Measurements from ENCODE around the gene ROCK2. TPM values are rescaled to one million over a fixed set of nuclear protein-coding genes. Genes with fewer than 3 reads are reported as not detected.
A peak's percentile ranks its signal among the peaks of the same experiment; 100 is the strongest.

The ROCK2 gene
- total and polyA plus RNA-seq, 2 of the 8 experiments (the other 6 are each of a cell fraction or from before 2014, with no cell fraction given): 2.7 to 29.0 TPM

DNA sequence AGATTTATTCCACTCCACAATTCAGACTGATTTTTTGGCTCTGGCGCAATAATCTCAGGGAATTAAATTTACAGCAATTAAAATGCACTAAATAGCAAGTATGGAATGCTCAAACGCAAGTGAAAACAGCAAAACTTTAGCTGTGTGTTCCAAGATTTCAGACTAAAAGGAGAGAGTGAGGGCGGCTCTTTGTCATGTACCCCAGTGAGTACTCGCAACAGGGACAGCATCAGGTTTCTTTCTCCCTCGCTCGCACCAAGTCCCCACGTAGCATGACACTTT is 1.1 kb downstream of the ROCK2 start:
- H3K56ac ChIP-seq (replicated peaks; ENCODE audit: insufficient read length, low read depth, low read length): peak overlapping the region; percentile 36
- no peaks in the 10 kb centered on the region; a peak in 1 of 7 replicates for H3K27me3 ChIP-seq (replicated peaks in 1 of 4; ENCODE audit: control insufficient read depth in 3 of 4, extremely low read depth in 1 of 4, insufficient read depth in 3 of 4, low read length in 3 of 4)
- H3K14ac ChIP-seq (ENCODE audit: insufficient read length): no peak overlapping the region
- H3K18ac ChIP-seq (ENCODE audit: extremely low read depth, low read length): no peak overlapping the region
- ChIA-PET POLR2A (ENCODE audit: partially characterized antibody) (interaction anchor here (0.8 to 3.0 kb wide), 8 partner anchors 12 to 47 kb away, joined by 3 to 10 read pairs (median 8); no protein-coding TSS in a partner anchor), CTCF (ENCODE audit: partially characterized antibody) (interaction anchor here (0.8 to 2.9 kb wide), 5 partner anchors 15 to 109 kb away, joined by 3 to 10 read pairs (median 3); no protein-coding TSS in a partner anchor)
- DNase-seq (ENCODE audit: low read depth in 1 of 2, low spot score in 2 of 2): no peak
- no peak overlapping the region for H2AFZ ChIP-seq (ENCODE audit: low read length)
- H4K20me1 ChIP-seq (replicated peaks in 1 of 2; ENCODE audit: control insufficient read depth in 1 of 2, insufficient read depth in 2 of 2, low read length in 2 of 2): peaks cover 5 to 15% of the 10 kb centered on the region in 2 experiments
- TF ChIP-seq SIN3A (conservative IDR thresholded peaks at IDR 0.05 in 1 of 2, IDR thresholded peaks at IDR 0.05 in 1 of 2; ENCODE audit: low read depth in 1 of 2, low read length in 2 of 2): no peak
- TF ChIP-seq, protein P1, sequence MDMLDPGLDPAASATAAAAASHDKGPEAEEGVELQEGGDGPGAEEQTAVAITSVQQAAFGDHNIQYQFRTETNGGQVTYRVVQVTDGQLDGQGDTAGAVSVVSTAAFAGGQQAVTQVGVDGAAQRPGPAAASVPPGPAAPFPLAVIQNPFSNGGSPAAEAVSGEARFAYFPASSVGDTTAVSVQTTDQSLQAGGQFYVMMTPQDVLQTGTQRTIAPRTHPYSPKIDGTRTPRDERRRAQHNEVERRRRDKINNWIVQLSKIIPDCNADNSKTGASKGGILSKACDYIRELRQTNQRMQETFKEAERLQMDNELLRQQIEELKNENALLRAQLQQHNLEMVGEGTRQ (IDR thresholded peaks at IDR 0.05; ENCODE audit: low read length): no peak
- H4K91ac ChIP-seq (replicated peaks; ENCODE audit: insufficient read length, low read length): no peak overlapping the region
- 0% methylated on average over 7 of the region's 7 CpGs; no CpG with 5 or more reads in 1 of the 2 experiments for WGBS, 2 experiments (ENCODE audit: extremely low coverage in 1 of 2, insufficient coverage in 1 of 2, insufficient read length in 1 of 2, insufficient replicate concordance in 2 of 2, low coverage in 1 of 2, low lambda C conversion rate in 2 of 2, missing lambda C conversion rate in 1 of 2)
- peak overlapping the region; percentile 90 to 97 for H3K4me2 ChIP-seq (ENCODE audit: insufficient read depth in 1 of 2, low read depth in 2 of 2, low read length in 2 of 2)
- H3K36me3 ChIP-seq (ENCODE audit: control insufficient read depth in 2 of 4, insufficient read depth in 4 of 4, low read length in 3 of 4): no peaks in the 10 kb centered on the region
- no peak overlapping the region for H4K8ac ChIP-seq (ENCODE audit: extremely low read depth, insufficient read depth, low read length)
- no peaks in the 10 kb centered on the region for H3K9me3 ChIP-seq (ENCODE audit: insufficient read depth in 2 of 2, low read depth in 1 of 2, low read length in 1 of 2)
- peak overlapping the region; percentile 44 to 70 (median 58) for H3K9ac ChIP-seq (replicated peaks in 1 of 4; ENCODE audit: extremely low read depth in 1 of 4, low read depth in 3 of 4, low read length in 3 of 4)
- H2BK120ac ChIP-seq (replicated peaks; ENCODE audit: low read depth, low read length): no peak overlapping the region
- H3K4ac ChIP-seq (replicated peaks; ENCODE audit: insufficient read length, low read depth, low read length): no peak overlapping the region
- H3K4me3 ChIP-seq (ENCODE audit: extremely low read depth in 1 of 4, insufficient read depth in 2 of 4, low read depth in 3 of 4, low read length in 4 of 4): peak overlapping the region; percentile 74 to 92 (median 82)
- H2BK5ac ChIP-seq (ENCODE audit: low read depth, low read length): 0 out of 2 replicates have a peak overlapping the region, but pooled peaks have one; percentile 23
- H4K5ac ChIP-seq (ENCODE audit: insufficient read length, low read depth, low read length): no peak overlapping the region
- no peak for FAIRE-seq
- no peak overlapping the region for H2BK12ac ChIP-seq (ENCODE audit: low read depth, low read length)
- H3K4me1 ChIP-seq (replicated peaks in 1 of 4; ENCODE audit: control insufficient read depth in 3 of 4, insufficient read depth in 4 of 4, low read length in 3 of 4): peaks cover 0 to 6% (median 3%) of the 10 kb centered on the region in 4 experiments; a peak in 5 of 7 replicates
- H3K23ac ChIP-seq (ENCODE audit: insufficient read length): no peak overlapping the region
- no peak overlapping the region for H2AK5ac ChIP-seq (ENCODE audit: low read depth, low read length)
- H2BK15ac ChIP-seq (ENCODE audit: low read length): no peak overlapping the region
- H3K79me1 ChIP-seq (ENCODE audit: low read depth, low read length): 0 out of 2 replicates have a peak, but pooled peaks cover 3% of the 10 kb centered on the region
- H3K79me2 ChIP-seq (ENCODE audit: control insufficient read depth in 1 of 2, insufficient read depth in 2 of 2, low read length in 2 of 2): peaks cover 7 to 53% of the 10 kb centered on the region in 2 experiments
- peaks cover 10% of the 10 kb centered on the region for H3K23me2 ChIP-seq (ENCODE audit: low read depth, low read length)
- no peak overlapping the region; the same call in 1 of the 2 replicates for H2BK20ac ChIP-seq (ENCODE audit: low read length)
- no peak overlapping the region for H3K27ac ChIP-seq (ENCODE audit: low read depth, low read length)

All from H1 (cell line).